CD8-positive, alpha-beta memory T cell (primary cell): Measurements from ENCODE around the gene ABHD5. TPM values are rescaled to one million over a fixed set of nuclear protein-coding genes. Genes with fewer than 3 reads are reported as not detected.
A peak's percentile ranks its signal among the peaks of the same experiment; 100 is the strongest.

Experiments used
- CTCF ChIA-PET: fragments of 350-600 bp; sonication (Branson Sonifier 250); formaldehyde crosslinking; loops from one replicate; lab custom pipeline; 2021; ENCODE audit warnings: antibody characterized with exemption; lab: Charles Lee
- POLR2A ChIA-PET: fragments of 350-600 bp; sonication (Branson Sonifier 250); formaldehyde crosslinking; loops from one replicate; lab custom pipeline; 2021; ENCODE audit warnings: antibody characterized with exemption; lab: Charles Lee
- DNase-seq, 5 donors: peaks; one replicate each; pipeline versions ENCODE4 v3.0.0 to v3.0.0-alpha.2; 2020 to 2022; ENCODE audit warnings: mixed read lengths in 1 of 5
- H3K27ac ChIP-seq: one replicate; pipeline ENCODE4 v1.7.0; 2013; ENCODE audit warnings: low read depth, mild to moderate bottlenecking, low read length, moderate library complexity
- H3K27me3 ChIP-seq: 2 replicates; pipeline ENCODE4 v1.7.0; 2013; ENCODE audit warnings: low read length, mild to moderate bottlenecking; ENCODE audit not compliant: insufficient read depth, poor library complexity, severe bottlenecking
- H3K36me3 ChIP-seq: 2 replicates; pipeline ENCODE4 v1.7.0; 2013; ENCODE audit warnings: mild to moderate bottlenecking, low read length, moderate library complexity; ENCODE audit not compliant: insufficient read depth
- H3K4me1 ChIP-seq: 2 replicates; pipeline ENCODE4 v1.7.0; 2013; ENCODE audit warnings: mild to moderate bottlenecking, low read length, moderate library complexity; ENCODE audit not compliant: insufficient read depth
- H3K4me3 ChIP-seq: 2 replicates; pipeline ENCODE4 v1.7.0; 2013; ENCODE audit warnings: mild to moderate bottlenecking, low read length
- H3K9me3 ChIP-seq: 2 replicates; pipeline ENCODE4 v1.7.0; 2013; ENCODE audit warnings: mild to moderate bottlenecking, low read length
- H3K27ac Mint-ChIP-seq, 8 donors: one replicate each; pipeline ENCODE4 v1.8.0; 2020 to 2021; ENCODE audit warnings: mixed read lengths in 8 of 8, mild to moderate bottlenecking in 6 of 8, inconsistent platforms in 3 of 8, moderate library complexity in 3 of 8
- H3K27me3 Mint-ChIP-seq, 2 donors: one replicate each; pipeline ENCODE4 v1.8.0; 2020 to 2021; ENCODE audit warnings: mixed read lengths in 2 of 2, mild to moderate bottlenecking in 1 of 2, moderate library complexity in 1 of 2
- H3K36me3 Mint-ChIP-seq, 3 donors: one replicate each; pipeline ENCODE4 v1.8.0; 2020 to 2021; ENCODE audit warnings: mixed read lengths in 3 of 3, inconsistent platforms in 1 of 3, mild to moderate bottlenecking in 1 of 3
- H3K4me1 Mint-ChIP-seq, 3 donors: one replicate each; pipeline ENCODE4 v1.8.0; 2020 to 2021; ENCODE audit warnings: mixed read lengths in 3 of 3, inconsistent platforms in 1 of 3, mild to moderate bottlenecking in 1 of 3
- H3K4me3 Mint-ChIP-seq, 7 donors: one replicate each; pipeline ENCODE4 v1.8.0; 2020 to 2021; ENCODE audit warnings: mixed read lengths in 7 of 7, mild to moderate bottlenecking in 6 of 7, moderate library complexity in 4 of 7, inconsistent platforms in 2 of 7
- H3K9me3 Mint-ChIP-seq, 5 donors: one replicate each; pipeline ENCODE4 v1.8.0; 2020 to 2022; ENCODE audit warnings: mixed read lengths in 5 of 5, mild to moderate bottlenecking in 3 of 5, moderate library complexity in 2 of 5, inconsistent platforms in 1 of 5
- polyA plus RNA-seq: library from polyadenylated mRNA; unstranded; fragments of 300-500 nt; fragmentation: Illumina TruSeq; gene quantifications from one replicate; pipeline ENCODE4 v1.2.3, GENCODE V29; 2021
- total RNA-seq, 2 experiments: library from RNA; stranded (reverse); gene quantifications; one replicate each; pipeline ENCODE4 v1.2.3, GENCODE V29; 2021

The ABHD5 gene
- total and polyA plus RNA-seq, 3 experiments from 2014 or later = 6.8 to 18.0 (median 17.0) TPM

GRCh38 chr3:43764056-43764455 lies 73.3 kb downstream of the ABHD5 start:
- DNase-seq = no peak
- Histone ChIP-seq H3K27me3 (no peaks in the 10 kb centered on the region), H3K36me3 (no peaks in the 10 kb centered on the region), H3K4me1 (peaks cover 2% of the 10 kb centered on the region), H3K4me3 (no peak overlapping the region), H3K9me3 (no peaks in the 10 kb centered on the region), H3K27ac (no peak overlapping the region)
- H3K36me3 Mint-ChIP-seq = no peaks in the 10 kb centered on the region
- H3K9me3 Mint-ChIP-seq = no peaks in the 10 kb centered on the region
- no peak overlapping the region for H3K4me3 Mint-ChIP-seq
- ChIA-PET POLR2A (no interaction called here), CTCF (no interaction called here)
- H3K4me1 Mint-ChIP-seq = peaks cover 1 to 10% (median 2%) of the 10 kb centered on the region in 3 donors
- H3K27me3 Mint-ChIP-seq = peaks cover 10 to 17% of the 10 kb centered on the region in 2 donors
- no peak overlapping the region for H3K27ac Mint-ChIP-seq

- Histone ChIP-seq H3K4me3 (no peak overlapping the region), H3K27ac (no peak overlapping the region), H3K36me3 (no peaks in the 10 kb centered on the region), H3K4me1 (peaks cover 4% of the 10 kb centered on the region), H3K27me3 (no peaks in the 10 kb centered on the region), H3K9me3 (no peaks in the 10 kb centered on the region)
- no peak for DNase-seq
- no peaks in the 10 kb centered on the region for H3K9me3 Mint-ChIP-seq
- no peaks in the 10 kb centered on the region for H3K36me3 Mint-ChIP-seq
- H3K4me3 Mint-ChIP-seq = no peak overlapping the region
- peaks cover 5 to 10% (median 6%) of the 10 kb centered on the region in 3 donors for H3K4me1 Mint-ChIP-seq
- H3K27ac Mint-ChIP-seq = no peak overlapping the region
- H3K27me3 Mint-ChIP-seq = peaks cover 8 to 20% of the 10 kb centered on the region in 2 donors
- POLR2A ChIA-PET = no interaction called here
- CTCF ChIA-PET = no interaction called here
Observed at GRCh38 chr3:43764471-43764870, 73.7 kb downstream of the ABHD5 start.

GRCh38 chr3:43765521-43765971 lies 74.8 kb downstream of the ABHD5 start:
- peaks cover 6 to 20% of the 10 kb centered on the region in 2 donors for H3K27me3 Mint-ChIP-seq
- CTCF ChIA-PET = no interaction called here
- H3K9me3 Mint-ChIP-seq = no peaks in the 10 kb centered on the region

GRCh38 chr3:43766672-43767465 lies 76.1 kb downstream of the ABHD5 start:
- ChIA-PET POLR2A (no interaction called here), CTCF (interaction anchor here (1.1 kb wide), 1 partner anchor 10 kb away, joined by 3 read pairs; no protein-coding TSS in a partner anchor)
- Mint-ChIP-seq H3K27me3 (peaks cover 6 to 17% of the 10 kb centered on the region in 2 donors), H3K4me3 (no peak overlapping the region), H3K36me3 (no peaks in the 10 kb centered on the region), H3K27ac (no peak overlapping the region), H3K4me1 (peaks cover 18 to 23% (median 22%) of the 10 kb centered on the region in 3 donors), H3K9me3 (no peaks in the 10 kb centered on the region)
- no peaks in the 10 kb centered on the region for H3K27me3 ChIP-seq
- no peaks in the 10 kb centered on the region for H3K36me3 ChIP-seq
- no peak for DNase-seq
- no peak overlapping the region for H3K27ac ChIP-seq
- H3K4me3 ChIP-seq = no peak overlapping the region
- no peaks in the 10 kb centered on the region for H3K9me3 ChIP-seq
- peaks cover 19% of the 10 kb centered on the region for H3K4me1 ChIP-seq

More at GRCh38 chr3:43765521-43765971, 74.8 kb downstream of the ABHD5 start:
- no peak overlapping the region for H3K4me3 ChIP-seq
- H3K36me3 ChIP-seq = no peaks in the 10 kb centered on the region
- H3K36me3 Mint-ChIP-seq = no peaks in the 10 kb centered on the region
- H3K4me3 Mint-ChIP-seq = no peak overlapping the region
- no peak for DNase-seq
- no peak overlapping the region for H3K27ac ChIP-seq
- H3K4me1 Mint-ChIP-seq = peaks cover 13 to 16% (median 14%) of the 10 kb centered on the region in 3 donors
- H3K27me3 ChIP-seq = no peaks in the 10 kb centered on the region
- H3K4me1 ChIP-seq = peaks cover 11% of the 10 kb centered on the region
- H3K27ac Mint-ChIP-seq = no peak overlapping the region
- no peaks in the 10 kb centered on the region for H3K9me3 ChIP-seq
- POLR2A ChIA-PET = no interaction called here

GRCh38 chr3:43768381-43768973 lies 77.7 kb downstream of the ABHD5 start:
- H3K36me3 Mint-ChIP-seq = no peaks in the 10 kb centered on the region
- Histone ChIP-seq H3K4me3 (no peak overlapping the region), H3K27ac (no peak overlapping the region), H3K36me3 (no peaks in the 10 kb centered on the region), H3K9me3 (no peaks in the 10 kb centered on the region), H3K27me3 (no peaks in the 10 kb centered on the region), H3K4me1 (peaks cover 19% of the 10 kb centered on the region)
- peak overlapping the region in 1 of 7 donors; percentile 15 for H3K4me3 Mint-ChIP-seq
- POLR2A ChIA-PET = no interaction called here
- H3K9me3 Mint-ChIP-seq = no peaks in the 10 kb centered on the region
- H3K27ac Mint-ChIP-seq = no peak overlapping the region
- CTCF ChIA-PET = interaction anchor here (0.8 to 1.7 kb wide), 6 partner anchors 11 to 432 kb away, joined by 3 to 6 read pairs (median 4); no protein-coding TSS in a partner anchor
- no peak for DNase-seq
- peaks cover 6 to 13% of the 10 kb centered on the region in 2 donors for H3K27me3 Mint-ChIP-seq
- H3K4me1 Mint-ChIP-seq = peaks cover 19 to 28% (median 22%) of the 10 kb centered on the region in 3 donors

GRCh38 chr3:43769097-43769884 lies 78.6 kb downstream of the ABHD5 start:
- H3K27ac ChIP-seq = no peak overlapping the region
- CTCF ChIA-PET = interaction anchor here (0.8 to 1.7 kb wide), 6 partner anchors 12 to 432 kb away, joined by 3 to 6 read pairs (median 4); no protein-coding TSS in a partner anchor
- Mint-ChIP-seq H3K4me1 (peaks cover 24 to 34% (median 27%) of the 10 kb centered on the region in 3 donors), H3K4me3 (peak overlapping the region in 6 of 7 donors; percentile 0 to 63 (median 24)), H3K27ac (peak overlapping the region in 4 of 8 donors; percentile 27 to 91 (median 43)), H3K27me3 (peaks cover 6 to 17% of the 10 kb centered on the region in 2 donors), H3K9me3 (no peaks in the 10 kb centered on the region), H3K36me3 (no peaks in the 10 kb centered on the region)
- POLR2A ChIA-PET = no interaction called here
- no peaks in the 10 kb centered on the region for H3K9me3 ChIP-seq
- DNase-seq = peak; percentile 50 to 74 (median 58)
- peaks cover 19% of the 10 kb centered on the region for H3K4me1 ChIP-seq
- no peak overlapping the region for H3K4me3 ChIP-seq
- no peaks in the 10 kb centered on the region for H3K27me3 ChIP-seq
- H3K36me3 ChIP-seq = no peaks in the 10 kb centered on the region

- peak overlapping the region in 7 of 8 donors; percentile 6 to 91 (median 50) for H3K27ac Mint-ChIP-seq
- POLR2A ChIA-PET = no interaction called here
- peak overlapping the region in 3 of 7 donors; percentile 30 to 63 (median 41) for H3K4me3 Mint-ChIP-seq
Observed at GRCh38 chr3:43769885-43770425, 79.2 kb downstream of the ABHD5 start.

More at GRCh38 chr3:43769885-43770425, 79.2 kb downstream of the ABHD5 start:
- peak in 4 of 5 donors; percentile 11 to 55 (median 34) for DNase-seq
- CTCF ChIA-PET = no interaction called here
- peak overlapping the region; percentile 46 for H3K27ac ChIP-seq
- H3K36me3 ChIP-seq = no peaks in the 10 kb centered on the region
- peaks cover 19% of the 10 kb centered on the region for H3K4me1 ChIP-seq
- Mint-ChIP-seq H3K36me3 (no peaks in the 10 kb centered on the region), H3K27me3 (peaks cover 6 to 17% of the 10 kb centered on the region in 2 donors), H3K9me3 (no peaks in the 10 kb centered on the region), H3K4me1 (peaks cover 24 to 34% (median 27%) of the 10 kb centered on the region in 3 donors)
- no peak overlapping the region for H3K4me3 ChIP-seq
- no peaks in the 10 kb centered on the region for H3K9me3 ChIP-seq
- H3K27me3 ChIP-seq = no peaks in the 10 kb centered on the region
